Skin of body (tissue), 2 donors: ENCODE measurements around the gene ARSB. TPM values are rescaled to one million over a fixed set of nuclear protein-coding genes. Genes with fewer than 3 reads are reported as not detected.

Source experiments
- DNase-seq: peaks from one replicate; lab custom pipeline; 2025; lab: John Stamatoyannopoulos, UW
- total RNA-seq: library from RNA; depleted of rRNA; stranded (reverse); fragments of >200 nt; gene quantifications from one replicate; pipeline ENCODE4 v1.2.3, GENCODE V29; 2014

Gene ARSB
- total RNA-seq, 1 donor from 2014 or later = 10.9 TPM

GRCh38 chr5:78838753-78839152 lies 146.4 kb downstream of the ARSB start:
- DNase-seq = no peak

- DNase-seq = no peak
Observed at GRCh38 chr5:78837836-78838235, 147.3 kb downstream of the ARSB start.

- DNase-seq = no peak
Observed at GRCh38 chr5:78835176-78835575, 149.9 kb downstream of the ARSB start.

- no peak for DNase-seq
Observed at GRCh38 chr5:78833284-78833683, 151.8 kb downstream of the ARSB start.

- DNase-seq = no peak
Observed at GRCh38 chr5:78830528-78831046, 154.5 kb downstream of the ARSB start.

GRCh38 chr5:78829811-78830527 lies 155.1 kb downstream of the ARSB start:
- DNase-seq = no peak

- DNase-seq = no peak
Observed at GRCh38 chr5:78827725-78828124, 157.4 kb downstream of the ARSB start.

- DNase-seq = peak; percentile 93
Observed at GRCh38 chr5:78824831-78825281, 160.3 kb downstream of the ARSB start.

GRCh38 chr5:78823196-78823595 lies 161.9 kb downstream of the ARSB start:
- no peak for DNase-seq

- peak; percentile 96 for DNase-seq
Observed at GRCh38 chr5:78821536-78822021, 163.5 kb downstream of the ARSB start.

- no peak for DNase-seq
Observed at GRCh38 chr5:78819707-78820106, 165.4 kb downstream of the ARSB start.

GRCh38 chr5:78819166-78819565 lies 165.9 kb downstream of the ARSB start:
- DNase-seq = peak; percentile 74

- DNase-seq = no peak
Observed at GRCh38 chr5:78816143-78816765, 168.9 kb downstream of the ARSB start.

GRCh38 chr5:78813906-78814530 lies 171.1 kb downstream of the ARSB start:
- peak; percentile 94 for DNase-seq

- no peak for DNase-seq
Observed at GRCh38 chr5:78813286-78813685, 171.8 kb downstream of the ARSB start.

GRCh38 chr5:78811866-78812265 lies 173.2 kb downstream of the ARSB start:
- peak; percentile 81 for DNase-seq

GRCh38 chr5:78811121-78811817 lies 173.8 kb downstream of the ARSB start:
- peak; percentile 90 for DNase-seq

GRCh38 chr5:78810098-78810920 lies 174.8 kb downstream of the ARSB start:
- DNase-seq = peak; percentile 46

GRCh38 chr5:78809444-78809843 lies 175.7 kb downstream of the ARSB start:
- DNase-seq = no peak

- no peak for DNase-seq
Observed at GRCh38 chr5:78808818-78809217, 176.3 kb downstream of the ARSB start.

GRCh38 chr5:78808380-78808779 lies 176.7 kb downstream of the ARSB start:
- no peak for DNase-seq
